H1 (cell line): ENCODE data around the gene DYNC1H1. TPM values are rescaled to one million over a fixed set of nuclear protein-coding genes. Genes with fewer than 3 reads are reported as not detected.

Experiments used
- FOSL1 ChIP-seq: IDR thresholded peaks from 2 replicates; pipeline ENCODE4 v1.6.1; 2011; ENCODE audit warnings: mild to moderate bottlenecking, low read depth, low read length, moderate library complexity; ENCODE audit not compliant: insufficient read depth
- KDM4A ChIP-seq: IDR thresholded peaks from one replicate; pipeline ENCODE4 v1.7.1; 2012; ENCODE audit warnings: low read depth, mild to moderate bottlenecking, moderate library complexity, low read length, inconsistent platforms; ENCODE audit not compliant: severe bottlenecking
- polyA plus RNA-seq, 7 experiments: library from polyadenylated mRNA; depleted of rRNA in 3 of 7; stranded (reverse) in 5 of 7; unstranded in 2 of 7; fragments of >200 nt in 5 of 7; fragments of 200-250 nt in 2 of 7; gene quantifications; 1 replicate in 5 of 7; 2 replicates in 1 of 7; 4 replicates in 1 of 7; pipeline versions ENCODE4 v1.2.1 to v1.2.3, GENCODE V29; 2011 to 2013; ENCODE audit warnings: missing spikeins in 2 of 7, mixed read lengths in 2 of 7
- total RNA-seq: library from RNA; stranded (reverse); fragmentation: NEBNext Ultra II Directional; extraction: Animal tissue kit (Norgen Biotek cat#: 25700); gene quantifications from 2 replicates; pipeline ENCODE4 v1.2.1, GENCODE V29; 2021

Gene DYNC1H1
- total and polyA plus RNA-seq, 2 of the 8 experiments (the other 6 are each of a cell fraction or from before 2014, with no cell fraction given): 238 to 387 TPM

DNA sequence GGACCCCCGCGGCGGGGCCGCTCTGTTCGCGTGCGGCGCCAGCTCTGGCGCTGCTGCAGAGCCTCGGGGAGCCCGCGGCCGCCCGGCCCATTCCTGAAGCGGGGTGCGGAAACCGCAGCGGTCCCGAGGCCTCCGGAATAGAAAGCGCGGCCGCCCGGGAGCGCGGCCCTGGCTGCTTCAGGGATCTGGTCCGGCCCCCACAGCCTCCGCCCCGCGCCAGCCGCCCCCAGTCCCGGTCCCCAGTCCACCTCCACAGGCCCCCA is 122.3 kb downstream of the DYNC1H1 start (continued):
- TF ChIP-seq KDM4A (no peak), FOSL1 (no peak)
